Neural cell (in vitro differentiated cells): ENCODE data around the gene RAB1A. TPM values are rescaled to one million over a fixed set of nuclear protein-coding genes. Genes with fewer than 3 reads are reported as not detected.

Source experiments
- H2AFZ ChIP-seq: fragments of 200-600, 300-800 bp; sonication (generic), shearing (Covaris generic); 2 replicates; pipeline ENCODE4 v1.6.0; 2014; ENCODE audit warnings: low read depth, mild to moderate bottlenecking, antibody characterized with exemption, low read length, moderate library complexity
- H3F3A ChIP-seq: fragments of 200-600 bp; shearing (Covaris generic); 2 replicates; pipeline ENCODE4 v1.6.1; 2016; ENCODE audit warnings: mild to moderate bottlenecking, moderate library complexity, mixed read lengths, antibody characterized with exemption, low read length; ENCODE audit not compliant: insufficient read depth, poor library complexity, severe bottlenecking
- H3K27ac ChIP-seq: fragments of 200-600, 300-800 bp; sonication (generic), shearing (Covaris generic); 2 replicates; pipeline ENCODE4 v1.5.1; 2014; ENCODE audit warnings: mild to moderate bottlenecking, low read length, moderate library complexity
- H3K27me3 ChIP-seq: fragments of 300-800, 200-600 bp; sonication (generic), shearing (Covaris generic); 2 replicates; pipeline ENCODE4 v1.6.0; 2014; ENCODE audit warnings: mild to moderate bottlenecking, low read depth, low read length, moderate library complexity; ENCODE audit not compliant: insufficient read depth
- H3K36me3 ChIP-seq: fragments of 300-800, 200-600 bp; sonication (generic), shearing (Covaris generic); 2 replicates; pipeline ENCODE4 v1.5.1; 2014; ENCODE audit warnings: mild to moderate bottlenecking, antibody characterized with exemption, low read length, moderate library complexity; ENCODE audit not compliant: insufficient read depth
- H3K4me2 ChIP-seq: fragments of 300-800, 200-600 bp; sonication (generic), shearing (Covaris generic); 2 replicates; pipeline ENCODE4 v1.6.0; 2014; ENCODE audit warnings: mild to moderate bottlenecking, low read length
- H3K4me3 ChIP-seq: fragments of 300-800, 200-600 bp; sonication (generic), shearing (Covaris generic); 2 replicates; pipeline ENCODE4 v1.5.1; 2014; ENCODE audit warnings: mild to moderate bottlenecking, low read length, moderate library complexity
- H3K79me2 ChIP-seq: fragments of 200-600 bp; shearing (Covaris generic); replicated peaks from 2 replicates; pipeline ENCODE4 v1.6.0; 2014; ENCODE audit warnings: mild to moderate bottlenecking, low read length, moderate library complexity; ENCODE audit not compliant: insufficient read depth
- H3K9ac ChIP-seq: fragments of 300-800, 200-600 bp; sonication (generic), shearing (Covaris generic); 2 replicates; pipeline ENCODE4 v1.6.1; 2016; ENCODE audit warnings: mild to moderate bottlenecking, low read length, mixed read lengths
- H3K9me2 ChIP-seq: fragments of 200-600 bp; shearing (Covaris generic); 2 replicates; pipeline ENCODE4 v1.6.1; 2016; ENCODE audit warnings: mild to moderate bottlenecking, low read length, mixed read lengths; ENCODE audit not compliant: insufficient read depth
- H3K9me3 ChIP-seq: fragments of 200-600, 300-800 bp; sonication (generic), shearing (Covaris generic); 2 replicates; pipeline ENCODE4 v1.6.1; 2016; ENCODE audit warnings: mild to moderate bottlenecking, mixed run types, low read length, moderate library complexity, mixed read lengths
- H4K20me1 ChIP-seq: fragments of 200-600 bp; shearing (Covaris generic); 2 replicates; pipeline ENCODE4 v1.6.1; 2016; ENCODE audit warnings: mild to moderate bottlenecking, mixed run types; ENCODE audit not compliant: insufficient read depth
- EP300 ChIP-seq: fragments of 450-650 bp; conservative IDR thresholded peaks from 2 replicates; pipeline ENCODE4 v1.6.1; 2014; ENCODE audit warnings: antibody characterized with exemption, mild to moderate bottlenecking, moderate library complexity; ENCODE audit not compliant: poor library complexity, severe bottlenecking
- EZH2 ChIP-seq: fragments of 200-600, 300-800 bp; shearing (Covaris generic), sonication (generic); IDR thresholded peaks from 2 replicates; pipeline ENCODE4 v1.6.1; 2014; ENCODE audit warnings: antibody characterized with exemption, low read length, borderline replicate concordance, mild to moderate bottlenecking; ENCODE audit not compliant: insufficient read depth, poor library complexity, severe bottlenecking
- MXI1 ChIP-seq: fragments of 450-650 bp; conservative IDR thresholded peaks from 2 replicates; pipeline ENCODE4 v1.6.1; 2014; ENCODE audit warnings: antibody characterized with exemption, mild to moderate bottlenecking; ENCODE audit not compliant: poor library complexity, severe bottlenecking
- POLR2AphosphoS5 ChIP-seq: IDR thresholded peaks from 2 replicates; pipeline ENCODE4 v1.6.1; 2012
- RAD21 ChIP-seq: fragments of 450-650 bp; conservative IDR thresholded peaks from 2 replicates; pipeline ENCODE4 v1.6.1; 2014; ENCODE audit warnings: antibody characterized with exemption, mild to moderate bottlenecking, moderate library complexity
- SMC3 ChIP-seq: fragments of 450-650 bp; conservative IDR thresholded peaks from 2 replicates; pipeline ENCODE4 v1.6.1; 2014; ENCODE audit warnings: antibody characterized with exemption, mild to moderate bottlenecking, moderate library complexity; ENCODE audit not compliant: poor library complexity
- TAF1 ChIP-seq: IDR thresholded peaks from 2 replicates; pipeline ENCODE4 v1.6.1; 2012; ENCODE audit warnings: low read depth
- polyA plus RNA-seq: library from polyadenylated mRNA; depleted of rRNA; stranded (reverse); fragments of >200 nt; gene quantifications from 2 replicates; pipeline ENCODE4 v1.2.3, GENCODE V29; 2014
- TF ChIP-seq, protein P1 (sequence below): fragments of 450-650 bp; IDR thresholded peaks from 2 replicates; pipeline ENCODE4 v1.5.1; 2014; ENCODE audit warnings: antibody characterized with exemption, mild to moderate bottlenecking, moderate library complexity; ENCODE audit not compliant: poor library complexity, severe bottlenecking
- TF ChIP-seq, protein P2 (sequence below): IDR thresholded peaks from 2 replicates; pipeline ENCODE4 v1.6.1; 2012; ENCODE audit warnings: borderline replicate concordance

The RAB1A gene
- polyA plus RNA-seq, 1 donor from 2014 or later: 240 TPM

DNA sequence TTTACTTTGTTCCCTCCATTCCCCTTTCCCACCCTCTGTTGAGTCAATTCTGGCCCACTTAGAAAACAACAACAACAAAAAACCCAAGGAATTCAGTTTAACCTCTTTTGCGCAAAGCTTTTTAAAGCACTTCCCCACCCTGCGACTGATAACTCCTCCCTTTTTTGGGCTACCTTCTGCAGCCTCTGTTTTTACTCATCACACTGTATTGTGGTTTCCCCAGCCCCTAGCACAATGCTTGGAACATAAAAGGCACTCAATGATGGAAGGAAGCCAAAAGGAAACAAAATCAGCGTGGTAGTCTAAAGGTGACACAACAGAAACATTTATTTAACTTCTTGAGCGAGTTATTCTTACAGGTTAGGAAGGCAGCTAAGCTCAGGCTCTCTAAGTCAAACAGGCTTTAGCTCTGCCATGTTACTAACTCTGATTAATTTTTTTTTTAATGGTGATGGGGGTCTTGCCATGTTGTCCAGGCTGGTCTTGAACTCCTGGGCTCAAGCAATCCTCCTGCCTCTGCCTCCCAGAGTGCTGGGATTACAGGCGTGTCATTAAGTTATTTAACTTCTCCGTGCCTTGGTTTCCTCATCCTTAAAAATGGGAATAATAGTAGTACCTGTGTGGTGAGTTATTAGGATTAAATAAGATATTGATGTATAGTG is 72.4 kb downstream of the RAB1A start:
- Histone ChIP-seq H3K36me3 (no peaks in the 10 kb centered on the region), H3K27ac (peak overlapping the region; percentile 87), H3K4me3 (peak overlapping the region; percentile 83), H3K4me2 (peak overlapping the region; percentile 95), H3F3A (no peaks in the 10 kb centered on the region), H3K27me3 (no peaks in the 10 kb centered on the region), H3K79me2 (peaks cover 52% of the 10 kb centered on the region), H3K9me2 (no peaks in the 10 kb centered on the region), H4K20me1 (peaks cover 6% of the 10 kb centered on the region), H3K9me3 (no peaks in the 10 kb centered on the region), H2AFZ (peak overlapping the region; percentile 30), H3K9ac (peak overlapping the region; percentile 89)
- TF ChIP-seq POLR2AphosphoS5 (no peak), RAD21 (no peak), EZH2 (no peak), SMC3 (no peak), EP300 (no peak), MXI1 (no peak), TAF1 (no peak)
- TF ChIP-seq, protein P1, sequence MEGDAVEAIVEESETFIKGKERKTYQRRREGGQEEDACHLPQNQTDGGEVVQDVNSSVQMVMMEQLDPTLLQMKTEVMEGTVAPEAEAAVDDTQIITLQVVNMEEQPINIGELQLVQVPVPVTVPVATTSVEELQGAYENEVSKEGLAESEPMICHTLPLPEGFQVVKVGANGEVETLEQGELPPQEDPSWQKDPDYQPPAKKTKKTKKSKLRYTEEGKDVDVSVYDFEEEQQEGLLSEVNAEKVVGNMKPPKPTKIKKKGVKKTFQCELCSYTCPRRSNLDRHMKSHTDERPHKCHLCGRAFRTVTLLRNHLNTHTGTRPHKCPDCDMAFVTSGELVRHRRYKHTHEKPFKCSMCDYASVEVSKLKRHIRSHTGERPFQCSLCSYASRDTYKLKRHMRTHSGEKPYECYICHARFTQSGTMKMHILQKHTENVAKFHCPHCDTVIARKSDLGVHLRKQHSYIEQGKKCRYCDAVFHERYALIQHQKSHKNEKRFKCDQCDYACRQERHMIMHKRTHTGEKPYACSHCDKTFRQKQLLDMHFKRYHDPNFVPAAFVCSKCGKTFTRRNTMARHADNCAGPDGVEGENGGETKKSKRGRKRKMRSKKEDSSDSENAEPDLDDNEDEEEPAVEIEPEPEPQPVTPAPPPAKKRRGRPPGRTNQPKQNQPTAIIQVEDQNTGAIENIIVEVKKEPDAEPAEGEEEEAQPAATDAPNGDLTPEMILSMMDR: no peak
- TF ChIP-seq, protein P2, sequence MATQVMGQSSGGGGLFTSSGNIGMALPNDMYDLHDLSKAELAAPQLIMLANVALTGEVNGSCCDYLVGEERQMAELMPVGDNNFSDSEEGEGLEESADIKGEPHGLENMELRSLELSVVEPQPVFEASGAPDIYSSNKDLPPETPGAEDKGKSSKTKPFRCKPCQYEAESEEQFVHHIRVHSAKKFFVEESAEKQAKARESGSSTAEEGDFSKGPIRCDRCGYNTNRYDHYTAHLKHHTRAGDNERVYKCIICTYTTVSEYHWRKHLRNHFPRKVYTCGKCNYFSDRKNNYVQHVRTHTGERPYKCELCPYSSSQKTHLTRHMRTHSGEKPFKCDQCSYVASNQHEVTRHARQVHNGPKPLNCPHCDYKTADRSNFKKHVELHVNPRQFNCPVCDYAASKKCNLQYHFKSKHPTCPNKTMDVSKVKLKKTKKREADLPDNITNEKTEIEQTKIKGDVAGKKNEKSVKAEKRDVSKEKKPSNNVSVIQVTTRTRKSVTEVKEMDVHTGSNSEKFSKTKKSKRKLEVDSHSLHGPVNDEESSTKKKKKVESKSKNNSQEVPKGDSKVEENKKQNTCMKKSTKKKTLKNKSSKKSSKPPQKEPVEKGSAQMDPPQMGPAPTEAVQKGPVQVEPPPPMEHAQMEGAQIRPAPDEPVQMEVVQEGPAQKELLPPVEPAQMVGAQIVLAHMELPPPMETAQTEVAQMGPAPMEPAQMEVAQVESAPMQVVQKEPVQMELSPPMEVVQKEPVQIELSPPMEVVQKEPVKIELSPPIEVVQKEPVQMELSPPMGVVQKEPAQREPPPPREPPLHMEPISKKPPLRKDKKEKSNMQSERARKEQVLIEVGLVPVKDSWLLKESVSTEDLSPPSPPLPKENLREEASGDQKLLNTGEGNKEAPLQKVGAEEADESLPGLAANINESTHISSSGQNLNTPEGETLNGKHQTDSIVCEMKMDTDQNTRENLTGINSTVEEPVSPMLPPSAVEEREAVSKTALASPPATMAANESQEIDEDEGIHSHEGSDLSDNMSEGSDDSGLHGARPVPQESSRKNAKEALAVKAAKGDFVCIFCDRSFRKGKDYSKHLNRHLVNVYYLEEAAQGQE: no peak

GRCh38 chr2:65057054-65057375 is 72.9 kb downstream of the RAB1A start:
- no peaks in the 10 kb centered on the region for H3K9me2 ChIP-seq
- no peaks in the 10 kb centered on the region for H3K27me3 ChIP-seq
- peak overlapping the region; percentile 30 for H2AFZ ChIP-seq
- H3K9me3 ChIP-seq: no peaks in the 10 kb centered on the region
- peak overlapping the region; percentile 83 for H3K4me3 ChIP-seq
- peak overlapping the region; percentile 95 for H3K4me2 ChIP-seq
- no peaks in the 10 kb centered on the region for H3K36me3 ChIP-seq
- peaks cover 50% of the 10 kb centered on the region for H3K79me2 ChIP-seq
- no peak for TF ChIP-seq SMC3
- no peak for TF ChIP-seq MXI1
- no peak for TF ChIP-seq RAD21
- TF ChIP-seq, protein P1: no peak
- no peak for TF ChIP-seq POLR2AphosphoS5
- TF ChIP-seq EP300: no peak
- no peak for TF ChIP-seq TAF1
- TF ChIP-seq EZH2: no peak
- TF ChIP-seq, protein P2: no peak
- H3F3A ChIP-seq: no peaks in the 10 kb centered on the region
- H4K20me1 ChIP-seq: peaks cover 6% of the 10 kb centered on the region
- peak overlapping the region; percentile 87 for H3K27ac ChIP-seq
- H3K9ac ChIP-seq: peak overlapping the region; percentile 89
